DND-41 (cell line): ENCODE data around the gene RAB3C.

Experiments used
- CTCF ChIP-seq: IDR thresholded peaks from 2 replicates; pipeline ENCODE4 v1.5.1; 2012; ENCODE audit warnings: borderline replicate concordance, low read length, moderate library complexity, mild to moderate bottlenecking; ENCODE audit not compliant: poor library complexity, severe bottlenecking; ENCODE audit errors: extremely low read depth
- EZH2 ChIP-seq: IDR thresholded peaks from 3 replicates; pipeline ENCODE4 v1.6.1; 2012; ENCODE audit warnings: borderline replicate concordance, low read depth, mild to moderate bottlenecking, moderate library complexity, low read length, inconsistent platforms; ENCODE audit not compliant: severe bottlenecking

GRCh38 chr5:58675341-58675740 lies 92.5 kb downstream of the RAB3C start:
- no peak for TF ChIP-seq CTCF
- no peak for TF ChIP-seq EZH2
